ENCODE data around the gene KCNK4. TPM values are rescaled to one million over a fixed set of nuclear protein-coding genes. Genes with fewer than 3 reads are reported as not detected.
"Not testable (repeated sequence)": the region's sequence is repeated elsewhere in the genome, so short reads cannot be mapped to it uniquely, and the experiment has no call there.

Gene KCNK4
- polyA plus RNA-seq, 1 donor (not counting 4 experiments of a cell fraction or from before 2014, with no cell fraction given): not detected

- dilution Hi-C loops (cut with MboI; ENCODE audit: extremely low pct_ligation_motif_present, low sequenced_read_pairs): no loop called here
- DNase-seq (ENCODE audit: low read depth, low spot score) (peak; percentile 99), FAIRE-seq (no peak)
Measured at GRCh38 chr11:64245797-64246620, 45.1 kb upstream of the KCNK4 start.

GRCh38 chr11:64246621-64246870 is 44.6 kb upstream of the KCNK4 start:
- H3K9me3 ChIP-seq (ENCODE audit: control insufficient read depth, low read depth, low read length); DNase-seq (ENCODE audit: low read depth, low spot score); H3K27me3 ChIP-seq (ENCODE audit: control insufficient read depth, extremely low read depth, insufficient read depth, low read length); FAIRE-seq; H3K9me1 ChIP-seq (ENCODE audit: control insufficient read depth, extremely low read depth, insufficient read depth, low read length); dilution Hi-C loops (cut with MboI; ENCODE audit: extremely low pct_ligation_motif_present, low sequenced_read_pairs); H3K4me2 ChIP-seq (ENCODE audit: control insufficient read depth, extremely low read depth, insufficient read depth, low read depth, low read length); H4K20me1 ChIP-seq (ENCODE audit: control insufficient read depth, extremely low read depth, insufficient read depth, low read length); H2AFZ ChIP-seq (ENCODE audit: control insufficient read depth, low read length): not testable (repeated sequence)
- Histone ChIP-seq H3K4me3 (ENCODE audit: control insufficient read depth in 2 of 3, extremely low read depth in 1 of 3, insufficient read depth in 2 of 3, low read depth in 1 of 3, low read length in 3 of 3) (peak overlapping the region in 1 of 3 experiments; percentile 88), H3K79me2 (ENCODE audit: control insufficient read depth, insufficient read depth, low read length) (peaks cover 27% of the 10 kb centered on the region), H3K27ac (ENCODE audit: control insufficient read depth, insufficient read depth, low read length) (peak overlapping the region; percentile 88), H3K4me1 (ENCODE audit: control insufficient read depth, extremely low read depth, insufficient read depth, low read length) (peaks cover 36% of the 10 kb centered on the region), H3K9ac (ENCODE audit: control insufficient read depth, extremely low read depth, insufficient read depth, low read length) (peak overlapping the region; percentile 95), H3K36me3 (ENCODE audit: control insufficient read depth in 2 of 2, extremely low read depth in 1 of 2, insufficient read depth in 2 of 2, low read length in 2 of 2) (peaks cover 6 to 14% of the 10 kb centered on the region in 2 experiments)

More at GRCh38 chr11:64245797-64246620, 45.1 kb upstream of the KCNK4 start:
- no peaks in the 10 kb centered on the region for H4K20me1 ChIP-seq (ENCODE audit: control insufficient read depth, extremely low read depth, insufficient read depth, low read length)
- no peak overlapping the region for H2AFZ ChIP-seq (ENCODE audit: control insufficient read depth, low read length)
- TF ChIP-seq EZH2 (IDR thresholded peaks at IDR 0.05; ENCODE audit: low read length) (no peak), CTCF (optimal IDR thresholded peaks at IDR 0.05 in 1 of 3, IDR thresholded peaks at IDR 0.05 in 1 of 3, conservative IDR thresholded peaks at IDR 0.05 in 1 of 3; ENCODE audit: extremely low read depth in 1 of 3, insufficient read depth in 2 of 3, low read length in 3 of 3) (no peak)
- peak overlapping the region; percentile 73 to 88 (median 86) for H3K4me3 ChIP-seq (ENCODE audit: control insufficient read depth in 2 of 3, extremely low read depth in 1 of 3, insufficient read depth in 2 of 3, low read depth in 1 of 3, low read length in 3 of 3)
- peaks cover 36% of the 10 kb centered on the region for H3K4me1 ChIP-seq (ENCODE audit: control insufficient read depth, extremely low read depth, insufficient read depth, low read length)
- peak overlapping the region; percentile 88 for H3K27ac ChIP-seq (ENCODE audit: control insufficient read depth, insufficient read depth, low read length)
- H3K4me2 ChIP-seq (ENCODE audit: control insufficient read depth, extremely low read depth, insufficient read depth, low read depth, low read length): peak overlapping the region; percentile 85
- H3K9me3 ChIP-seq (ENCODE audit: control insufficient read depth, low read depth, low read length): no peaks in the 10 kb centered on the region
- H3K9ac ChIP-seq (ENCODE audit: control insufficient read depth, extremely low read depth, insufficient read depth, low read length): peak overlapping the region; percentile 95
- H3K79me2 ChIP-seq (ENCODE audit: control insufficient read depth, insufficient read depth, low read length): peaks cover 26% of the 10 kb centered on the region
- peaks cover 6 to 14% of the 10 kb centered on the region in 2 experiments for H3K36me3 ChIP-seq (ENCODE audit: control insufficient read depth in 2 of 2, extremely low read depth in 1 of 2, insufficient read depth in 2 of 2, low read length in 2 of 2)
- H3K27me3 ChIP-seq (ENCODE audit: control insufficient read depth, extremely low read depth, insufficient read depth, low read length): no peaks in the 10 kb centered on the region
- H3K9me1 ChIP-seq (ENCODE audit: control insufficient read depth, extremely low read depth, insufficient read depth, low read length): no peaks in the 10 kb centered on the region
